Hepatocyte (in vitro differentiated cells): ENCODE results near the gene ZDHHC9. TPM values are rescaled to one million over a fixed set of nuclear protein-coding genes. Genes with fewer than 3 reads are reported as not detected.
A peak's percentile ranks its signal among the peaks of the same experiment; 100 is the strongest.

ENCODE experiments used
- DNase-seq: peaks from one replicate; pipeline ENCODE4 v3.0.0-alpha.2; 2016; ENCODE audit warnings: low spot score
- H2AFZ ChIP-seq: fragments of 200-600 bp; sonication (generic); 2 replicates; pipeline ENCODE4 v1.6.0; 2016; ENCODE audit warnings: antibody characterized with exemption, mild to moderate bottlenecking
- H3K27ac ChIP-seq: fragments of 200-600 bp; sonication (generic); 2 replicates; pipeline ENCODE4 v1.5.1; 2016; ENCODE audit warnings: mild to moderate bottlenecking
- H3K27me3 ChIP-seq: fragments of 200-600 bp; sonication (generic); 2 replicates; pipeline ENCODE4 v1.6.1; 2016
- H3K36me3 ChIP-seq: fragments of 200-600 bp; sonication (generic); replicated peaks from 2 replicates; pipeline ENCODE4 v1.5.1; 2016; ENCODE audit warnings: low read depth; ENCODE audit not compliant: insufficient read depth
- H3K4me1 ChIP-seq: fragments of 200-600 bp; sonication (generic); 2 replicates; pipeline ENCODE4 v1.5.1; 2016; ENCODE audit warnings: mild to moderate bottlenecking, moderate library complexity; ENCODE audit not compliant: insufficient read depth
- H3K4me2 ChIP-seq: fragments of 200-600 bp; sonication (generic); 2 replicates; pipeline ENCODE4 v1.6.0; 2016
- H3K4me3 ChIP-seq: fragments of 200-600 bp; sonication (generic); 2 replicates; pipeline ENCODE4 v1.5.1; 2016; ENCODE audit warnings: mild to moderate bottlenecking
- H3K79me2 ChIP-seq: fragments of 200-600 bp; sonication (generic); 2 replicates; pipeline ENCODE4 v1.6.0; 2017; ENCODE audit warnings: mild to moderate bottlenecking
- H3K9me2 ChIP-seq: fragments of 200-600 bp; sonication (generic); replicated peaks from 2 replicates; pipeline ENCODE4 v1.6.0; 2017; ENCODE audit warnings: mild to moderate bottlenecking; ENCODE audit not compliant: insufficient read depth
- H3K9me3 ChIP-seq: fragments of 200-600 bp; sonication (generic); 2 replicates; pipeline ENCODE4 v1.5.1; 2016; ENCODE audit warnings: low read depth, mild to moderate bottlenecking
- H4K20me1 ChIP-seq: fragments of 200-600 bp; sonication (generic); 2 replicates; pipeline ENCODE4 v1.6.0; 2016; ENCODE audit warnings: mild to moderate bottlenecking; ENCODE audit not compliant: insufficient read depth, poor library complexity, severe bottlenecking
- CTCF ChIP-seq: fragments of 200-600 bp; sonication (generic); IDR thresholded peaks from 2 replicates; pipeline ENCODE4 v1.5.1; 2016; ENCODE audit warnings: antibody characterized with exemption, mild to moderate bottlenecking; ENCODE audit not compliant: poor library complexity
- EZH2 ChIP-seq: fragments of 200-600 bp; sonication (generic); IDR thresholded peaks from 2 replicates; pipeline ENCODE4 v1.6.1; 2016; ENCODE audit warnings: antibody characterized with exemption, mild to moderate bottlenecking, borderline replicate concordance
- EZH2phosphoT487 ChIP-seq: fragments of 200-600 bp; sonication (generic); IDR thresholded peaks from one replicate; pipeline ENCODE4 v1.6.1; 2018; ENCODE audit warnings: antibody characterized with exemption, mild to moderate bottlenecking, low read depth, moderate library complexity; ENCODE audit not compliant: unreplicated experiment, severe bottlenecking
- WGBS: methylation state at CpG from one replicate; pipeline ENCODE4 v1.1.6; 2016; ENCODE audit warnings: low lambda C conversion rate; ENCODE audit errors: missing lambda C conversion rate; 5-methylcytosine and 5-hydroxymethylcytosine counted together
- polyA plus RNA-seq: library from polyadenylated mRNA; unstranded; fragments of >200 nt; fragmentation: Nextera tagmentation; extraction: Ambion mirVana; gene quantifications from 2 replicates; pipeline ENCODE4 v1.2.1, GENCODE V29; 2016
- total RNA-seq: library from RNA; depleted of rRNA; stranded (reverse); fragments of >200 nt; gene quantifications from 2 replicates; pipeline ENCODE4 v1.2.3, GENCODE V29; 2014

Gene ZDHHC9
- total and polyA plus RNA-seq, 2 experiments from 2014 or later, result 48.6 TPM

- H3K9me3 ChIP-seq, result no peaks in the 10 kb centered on the region
- H3K27me3 ChIP-seq, result no peaks in the 10 kb centered on the region
- no peaks in the 10 kb centered on the region for H3K9me2 ChIP-seq
- H3K27ac ChIP-seq, result no peak overlapping the region
- H3K4me2 ChIP-seq, result no peak overlapping the region
- no peaks in the 10 kb centered on the region for H4K20me1 ChIP-seq
- H3K79me2 ChIP-seq, result peaks cover 28% of the 10 kb centered on the region
- H3K36me3 ChIP-seq, result no peaks in the 10 kb centered on the region
- DNase-seq, result no peak
- TF ChIP-seq CTCF, result no peak
- TF ChIP-seq EZH2, result no peak
- H2AFZ ChIP-seq, result no peak overlapping the region
- no peaks in the 10 kb centered on the region for H3K4me1 ChIP-seq
- WGBS, result 72% methylated on average over 8 of the region's 8 CpGs
- no peak overlapping the region for H3K4me3 ChIP-seq
Measured at GRCh38 chrX:129831091-129831885, 12.4 kb downstream of the ZDHHC9 start.

- H3K27ac ChIP-seq, result no peak overlapping the region
- no peak for DNase-seq
- no peak for TF ChIP-seq CTCF
- no peak for TF ChIP-seq EZH2phosphoT487
- TF ChIP-seq EZH2, result no peak
- H3K79me2 ChIP-seq, result peaks cover 24% of the 10 kb centered on the region
- H4K20me1 ChIP-seq, result no peaks in the 10 kb centered on the region
- WGBS, result 67% methylated on average over 4 of the region's 4 CpGs
- H3K36me3 ChIP-seq, result no peaks in the 10 kb centered on the region
- no peaks in the 10 kb centered on the region for H3K9me3 ChIP-seq
- H3K27me3 ChIP-seq, result no peaks in the 10 kb centered on the region
- no peak overlapping the region for H3K4me2 ChIP-seq
- H2AFZ ChIP-seq, result no peak overlapping the region
- H3K4me3 ChIP-seq, result no peak overlapping the region
- no peaks in the 10 kb centered on the region for H3K9me2 ChIP-seq
- H3K4me1 ChIP-seq, result no peaks in the 10 kb centered on the region
Measured at GRCh38 chrX:129830494-129830893, 13.2 kb downstream of the ZDHHC9 start.

GRCh38 chrX:129825746-129826505, 17.8 kb downstream of the ZDHHC9 start:
- Histone ChIP-seq H3K27ac (no peak overlapping the region), H3K79me2 (peaks cover under 1% of the 10 kb centered on the region), H3K9me2 (no peaks in the 10 kb centered on the region), H2AFZ (no peak overlapping the region), H3K4me1 (no peaks in the 10 kb centered on the region), H3K27me3 (no peaks in the 10 kb centered on the region), H4K20me1 (no peaks in the 10 kb centered on the region), H3K9me3 (no peaks in the 10 kb centered on the region), H3K4me2 (no peak overlapping the region), H3K36me3 (no peaks in the 10 kb centered on the region), H3K4me3 (no peak overlapping the region)
- WGBS, result 83% methylated on average over 4 of the region's 4 CpGs
- peak; percentile 48 for DNase-seq
- TF ChIP-seq EZH2phosphoT487 (no peak), EZH2 (no peak), CTCF (no peak)
